HG02798 (cell line): ENCODE data around the gene SH3BGRL2.
A peak's percentile ranks its signal among the peaks of the same experiment; 100 is the strongest.
"Not testable (repeated sequence)": the region's sequence is repeated elsewhere in the genome, so short reads cannot be mapped to it uniquely, and the experiment has no call there.

ENCODE experiments used
- ATAC-seq: cut with Tn5 transposase; IDR thresholded peaks from one replicate; pipeline ENCODE4 v1.9.1; 2021; ENCODE audit warnings: mild to moderate bottlenecking; ENCODE audit not compliant: unreplicated experiment, poor library complexity

The SH3BGRL2 gene

DNA sequence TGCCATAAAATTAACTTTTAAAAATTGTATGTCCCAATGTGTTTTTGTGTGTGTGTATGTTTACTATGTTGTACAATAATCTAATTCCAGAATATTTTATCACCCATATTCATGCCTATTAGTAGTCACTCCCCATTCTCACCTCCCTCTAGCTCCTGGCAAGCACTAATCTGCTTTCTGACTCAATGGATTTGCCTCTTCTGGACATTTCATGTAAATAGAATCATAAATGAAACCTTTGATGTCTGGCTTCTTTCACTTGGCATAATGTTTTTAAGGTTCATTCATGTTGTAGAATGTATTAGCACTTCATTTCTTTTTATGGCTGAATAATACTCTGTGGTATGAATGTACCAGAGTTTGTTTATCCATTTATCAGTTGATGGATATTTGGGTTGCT, 15.4 kb downstream of the SH3BGRL2 start:
- no peak for ATAC-seq

DNA sequence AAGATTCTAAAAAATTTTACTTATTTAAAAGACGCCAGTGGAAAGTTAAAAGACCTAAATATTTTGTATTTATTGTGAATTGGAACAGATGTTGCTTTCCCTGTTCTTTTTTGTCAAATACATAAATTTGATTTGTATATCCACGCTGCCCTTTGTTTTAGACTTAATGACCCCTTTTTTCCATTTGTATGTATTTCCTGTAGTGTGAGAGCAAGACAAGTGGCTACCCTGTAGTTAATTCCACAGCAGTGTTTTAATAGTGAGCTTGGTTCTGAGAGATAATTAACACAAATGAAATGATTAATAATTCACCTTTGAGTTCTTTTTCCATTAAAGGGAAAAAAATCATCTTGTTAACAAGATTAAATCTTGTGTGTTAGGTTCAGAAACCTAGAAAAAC, 16.6 kb downstream of the SH3BGRL2 start:
- no peak for ATAC-seq

DNA sequence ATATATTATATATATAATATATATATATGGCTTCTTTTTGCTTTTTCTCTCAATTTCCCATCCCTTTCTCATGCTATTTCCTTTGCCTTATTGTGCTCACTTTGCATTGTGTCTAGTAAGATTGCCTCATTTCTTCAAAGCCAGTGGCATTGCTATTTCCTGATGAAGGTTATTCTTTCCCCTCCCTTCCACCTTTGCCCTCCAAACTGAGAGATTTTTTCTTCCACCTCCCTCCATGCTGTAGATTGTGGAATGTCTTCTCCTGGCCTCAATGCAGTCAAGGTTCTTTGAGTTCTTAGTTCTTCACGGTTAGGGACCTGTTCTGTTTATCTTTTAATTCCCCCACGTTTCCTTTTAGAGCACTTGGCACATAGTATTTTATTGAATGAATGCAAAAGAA, 17.2 kb downstream of the SH3BGRL2 start:
- ATAC-seq, result no peak

DNA sequence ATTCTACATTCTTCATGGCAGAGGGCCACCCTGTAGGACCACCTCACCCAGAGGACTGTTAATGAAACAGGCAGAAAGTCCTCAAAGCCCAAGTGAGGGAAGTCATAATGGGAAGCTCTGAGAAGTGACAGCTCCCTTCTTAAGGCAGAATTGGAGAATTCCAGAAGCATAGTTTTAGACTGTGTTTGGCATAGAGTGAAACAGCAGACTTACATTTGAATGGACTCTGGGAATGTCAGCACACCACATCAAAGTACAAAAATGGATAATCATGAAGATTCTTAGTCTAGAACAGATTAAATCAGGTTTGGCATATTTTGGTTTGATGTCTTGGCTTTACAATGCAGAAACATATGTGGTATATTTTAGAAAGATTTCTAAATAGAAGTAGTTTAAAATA, 17.9 kb downstream of the SH3BGRL2 start:
- ATAC-seq, result no peak

DNA sequence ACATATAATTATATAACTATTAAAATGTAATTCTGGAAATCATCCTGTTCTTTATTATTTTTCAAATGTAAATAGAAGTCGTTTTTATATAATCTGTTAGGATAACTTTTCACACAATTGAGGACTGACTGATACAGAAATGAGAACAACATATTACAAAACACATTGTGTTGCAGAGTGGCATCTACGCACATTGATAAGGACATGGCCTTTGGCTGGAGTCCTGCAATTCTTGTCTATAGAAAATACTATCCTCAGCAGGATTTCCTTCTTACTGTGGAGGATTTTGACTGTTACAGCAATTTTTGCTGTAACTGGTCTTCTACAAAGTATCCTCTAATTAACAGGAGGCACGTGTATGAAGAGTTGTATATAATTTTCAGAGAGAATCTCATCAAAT, 19.8 kb downstream of the SH3BGRL2 start:
- no peak for ATAC-seq

DNA sequence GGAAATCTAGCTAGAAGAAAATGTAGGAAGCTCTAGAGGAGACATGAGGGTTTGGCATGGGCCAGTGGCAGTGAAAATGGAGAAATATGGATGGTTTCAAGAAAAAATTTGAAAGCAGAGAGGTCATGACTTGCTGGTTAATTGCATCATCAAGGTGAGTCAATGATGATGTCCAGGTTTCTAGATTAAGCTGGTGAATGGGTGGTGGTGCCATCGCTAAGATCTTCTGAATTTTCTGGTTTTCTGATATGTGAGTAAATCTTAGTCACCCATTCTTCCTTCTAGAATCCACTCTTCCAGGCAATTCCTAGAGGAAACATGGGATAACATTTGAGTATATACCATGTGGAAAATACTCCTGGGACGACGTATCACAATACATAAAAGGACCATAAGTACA, 25.0 kb downstream of the SH3BGRL2 start:
- no peak for ATAC-seq

DNA sequence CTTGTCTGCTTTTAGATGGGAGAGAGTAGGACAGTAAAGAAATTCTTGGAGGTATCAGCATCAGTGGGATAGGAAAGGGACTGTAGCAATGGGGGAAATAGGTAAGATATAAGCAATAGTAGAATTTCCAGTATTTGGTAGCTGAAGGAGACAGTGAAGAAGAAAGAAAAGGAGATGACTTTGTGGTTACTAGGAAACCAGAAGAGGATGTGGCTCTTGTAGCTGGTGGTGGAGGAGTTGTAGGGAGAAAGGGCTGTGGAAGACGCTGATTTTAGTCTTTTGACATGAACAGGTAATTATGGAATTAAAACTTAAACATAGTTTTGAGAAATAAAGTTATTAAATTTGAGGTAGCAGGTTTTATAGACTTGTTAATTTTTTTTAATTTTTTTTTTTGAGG, 26.1 kb downstream of the SH3BGRL2 start:
- ATAC-seq, result no peak

DNA sequence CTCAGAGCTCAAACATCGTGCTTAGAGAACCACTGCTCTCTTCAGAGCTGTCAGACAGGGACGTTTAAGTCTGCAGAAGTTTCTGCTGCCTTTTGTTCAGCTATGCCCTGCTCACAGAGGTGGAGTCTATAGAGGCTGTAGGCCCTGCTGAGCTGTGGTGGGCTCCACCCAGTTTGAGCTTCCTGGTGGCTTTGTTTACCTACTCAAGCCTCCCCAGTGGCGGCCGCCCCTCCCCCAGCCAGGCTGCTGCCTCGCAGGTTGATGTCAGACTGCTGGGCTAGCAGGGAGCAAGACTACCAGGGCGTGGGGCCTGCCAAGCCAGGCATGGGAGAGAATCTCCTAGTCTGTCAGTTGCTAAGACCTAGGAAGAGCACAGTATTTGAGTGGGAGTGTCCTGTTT, 32.5 kb downstream of the SH3BGRL2 start:
- not testable (repeated sequence) for ATAC-seq

DNA sequence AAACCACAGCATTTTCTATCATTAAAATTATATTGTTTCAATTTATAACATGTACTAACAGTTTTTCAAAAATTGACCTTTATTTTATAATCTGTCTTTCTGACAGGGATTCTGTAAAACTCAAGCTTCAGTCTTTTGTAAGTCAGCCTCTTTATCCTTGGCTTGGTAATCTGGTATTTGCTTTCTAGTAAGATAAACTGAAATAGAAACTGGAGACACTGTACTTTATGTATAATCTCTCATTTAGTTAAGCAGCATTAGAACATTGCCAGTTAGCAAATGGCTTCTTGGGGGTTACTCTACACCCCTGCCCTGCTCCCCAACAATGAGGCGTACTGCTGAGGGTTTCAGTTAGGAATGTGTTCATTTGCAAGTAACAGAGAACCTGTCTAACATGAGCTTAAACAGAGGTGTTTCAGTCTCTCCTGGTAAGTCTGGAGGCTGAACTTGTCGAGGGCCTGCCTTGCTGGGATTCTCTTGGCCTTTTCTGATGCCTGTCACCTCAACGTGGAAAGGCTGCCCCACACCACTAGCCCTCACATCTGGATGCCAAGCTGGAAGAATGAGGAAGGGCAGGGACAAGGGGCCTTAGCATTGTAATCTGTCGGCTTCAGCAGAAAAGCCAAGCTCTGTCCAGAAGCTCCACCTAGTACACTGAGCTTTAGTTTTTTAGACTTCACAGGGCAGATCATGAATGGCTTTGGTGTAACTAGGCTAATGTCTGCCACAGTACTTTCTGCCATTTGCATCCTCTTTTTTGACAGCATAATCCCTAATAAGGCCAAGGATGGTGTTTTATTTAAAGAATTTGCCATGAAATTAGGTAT, 34.8 kb downstream of the SH3BGRL2 start:
- ATAC-seq, result no peak

DNA sequence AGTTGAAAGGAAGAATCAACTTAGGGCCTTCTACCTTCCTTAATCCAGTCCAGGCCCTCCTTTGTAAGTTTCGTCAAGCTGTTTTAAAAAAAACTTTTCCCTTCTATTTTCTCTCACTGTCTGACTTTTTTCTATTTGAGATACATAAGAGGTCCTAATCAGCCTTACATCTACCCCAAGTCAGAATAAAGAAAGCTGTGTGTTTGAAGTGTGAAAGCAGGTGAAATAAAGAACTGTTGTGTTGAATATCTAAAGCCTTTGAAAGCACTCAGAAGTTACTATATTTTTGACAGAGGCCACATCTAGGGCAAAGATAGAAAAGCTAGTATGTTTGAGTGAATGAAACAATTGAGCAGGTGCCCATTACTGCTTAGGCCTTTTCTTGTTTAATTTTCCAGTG, 35.5 kb downstream of the SH3BGRL2 start:
- ATAC-seq, result no peak

DNA sequence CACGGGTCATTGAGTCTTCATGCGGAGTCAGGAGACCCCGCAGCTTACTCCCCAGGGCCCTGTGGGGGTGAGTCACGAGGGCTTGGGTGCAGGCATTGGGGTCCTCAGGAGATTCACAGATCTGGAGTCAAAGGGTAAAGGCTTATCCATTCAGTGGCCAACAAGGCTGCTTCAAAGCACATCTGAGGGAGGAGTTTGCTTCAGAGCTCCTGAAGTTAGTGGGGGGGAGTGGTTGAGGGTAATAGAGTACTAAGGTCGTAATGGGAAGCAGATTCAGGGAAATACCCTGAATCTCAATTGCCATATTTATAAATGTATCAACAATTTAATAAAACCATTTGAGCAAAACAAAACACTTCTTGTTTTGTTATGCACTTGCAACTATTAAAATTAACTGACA, 37.3 kb downstream of the SH3BGRL2 start:
- ATAC-seq, result no peak

DNA sequence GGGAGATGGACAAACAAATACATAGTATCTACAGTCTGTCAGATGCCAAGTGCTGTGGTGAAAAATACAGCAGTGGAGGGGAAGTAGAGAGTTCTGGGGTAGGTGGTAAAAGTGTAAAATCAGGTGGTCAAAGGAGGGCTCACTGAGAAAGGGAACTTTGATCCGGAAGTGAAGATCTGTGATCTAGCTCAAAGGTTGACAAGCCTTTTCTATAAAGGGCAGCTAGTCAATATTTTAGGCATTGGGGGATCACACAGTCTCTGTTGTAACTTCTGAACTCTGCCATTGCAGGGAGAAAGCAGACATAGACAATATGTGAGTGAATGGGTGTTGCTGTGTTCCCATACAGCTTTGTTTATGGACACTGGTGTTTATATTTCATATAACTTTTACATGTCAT, 38.6 kb downstream of the SH3BGRL2 start:
- ATAC-seq, result no peak

DNA sequence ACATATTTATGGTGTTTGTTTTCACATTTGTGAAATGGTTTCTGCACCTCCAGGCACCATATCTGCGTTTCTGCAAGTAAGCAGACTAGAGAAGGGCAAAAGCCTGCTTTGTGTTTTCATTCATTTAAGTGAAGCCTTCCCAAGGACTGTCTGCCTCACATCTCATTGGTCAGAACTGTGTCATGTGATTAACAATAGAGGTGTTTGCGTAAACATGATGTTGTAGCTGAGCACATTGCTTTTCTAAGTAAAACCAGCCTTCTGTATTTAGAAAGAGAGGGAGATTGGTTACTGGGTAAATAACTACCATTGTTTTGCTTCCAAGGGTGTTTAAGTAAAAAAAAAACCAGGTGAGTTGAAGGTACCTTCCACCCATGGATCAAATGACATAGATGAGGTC, 39.7 kb downstream of the SH3BGRL2 start:
- no peak for ATAC-seq

DNA sequence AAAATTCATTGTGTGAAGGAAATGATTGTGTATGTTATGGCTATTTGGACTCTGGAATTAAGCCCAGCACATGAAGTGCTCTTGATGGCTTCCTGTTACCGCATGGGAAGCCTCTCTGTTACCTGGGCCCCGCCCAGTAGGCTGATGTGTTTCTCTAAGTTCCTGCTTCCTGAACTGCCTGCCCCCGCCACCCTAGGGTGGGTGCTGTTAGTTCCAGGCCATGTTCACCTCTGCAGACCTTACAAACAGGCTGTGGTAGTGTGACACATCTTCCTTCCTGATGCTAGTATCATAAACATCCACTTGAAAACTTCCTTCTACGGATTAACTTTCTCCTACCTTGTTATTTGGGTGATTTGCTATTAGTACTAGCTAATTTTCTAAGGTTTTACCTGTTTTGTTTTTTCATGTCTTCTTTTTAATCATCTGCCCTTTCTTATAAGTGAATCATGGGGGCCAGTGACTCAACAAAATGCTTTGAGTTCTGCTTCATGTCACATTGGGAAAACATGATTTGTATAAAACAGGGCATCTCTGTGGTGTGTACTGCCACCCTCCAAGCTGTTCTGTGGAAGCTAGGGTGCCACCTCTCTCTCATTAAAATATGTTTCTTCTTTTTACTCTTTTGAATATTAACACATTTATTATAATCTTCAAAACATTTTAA, 40.6 kb downstream of the SH3BGRL2 start:
- ATAC-seq, result no peak

DNA sequence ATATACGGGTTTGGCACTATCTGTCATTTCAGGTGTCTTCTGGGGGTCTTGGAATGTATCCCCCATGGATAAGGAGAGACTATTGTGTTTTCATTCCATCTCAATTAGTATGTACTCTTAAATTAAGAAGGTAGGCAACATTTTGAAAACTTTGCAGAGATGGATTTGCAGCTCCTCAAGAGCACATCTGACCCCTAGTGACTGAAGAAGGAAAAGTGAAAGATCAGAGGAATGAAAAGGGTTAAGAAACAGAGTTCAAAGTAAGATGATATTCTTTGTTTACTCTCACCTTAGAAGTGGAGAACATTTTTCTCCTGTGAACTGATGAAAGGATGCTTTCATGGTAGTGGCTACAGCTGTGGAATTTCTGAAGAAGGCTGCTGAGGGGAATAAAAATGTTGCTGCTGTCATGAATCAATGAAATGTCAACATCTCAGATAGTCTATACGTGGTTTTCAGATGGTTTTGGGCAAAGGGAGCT, 41.5 kb downstream of the SH3BGRL2 start:
- peak; percentile 33 for ATAC-seq

DNA sequence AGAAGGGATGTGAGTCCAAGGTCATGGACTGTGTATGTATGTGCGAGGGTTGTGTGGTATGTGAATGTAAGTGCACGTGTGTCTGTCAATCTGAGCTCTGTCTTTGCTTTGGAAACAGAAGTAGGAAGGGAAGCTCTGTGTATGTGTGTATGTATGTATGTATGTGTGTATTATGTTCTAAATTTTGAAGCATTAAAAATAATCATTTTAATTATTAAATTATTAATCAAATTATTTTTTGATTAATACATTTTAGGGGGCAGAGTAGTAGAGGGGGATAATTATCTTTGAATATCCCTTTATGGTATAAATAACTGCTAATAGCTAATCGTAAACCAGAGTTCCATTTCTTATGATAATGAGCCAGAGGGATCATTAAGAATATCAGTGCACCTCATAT, 42.8 kb downstream of the SH3BGRL2 start:
- no peak for ATAC-seq

DNA sequence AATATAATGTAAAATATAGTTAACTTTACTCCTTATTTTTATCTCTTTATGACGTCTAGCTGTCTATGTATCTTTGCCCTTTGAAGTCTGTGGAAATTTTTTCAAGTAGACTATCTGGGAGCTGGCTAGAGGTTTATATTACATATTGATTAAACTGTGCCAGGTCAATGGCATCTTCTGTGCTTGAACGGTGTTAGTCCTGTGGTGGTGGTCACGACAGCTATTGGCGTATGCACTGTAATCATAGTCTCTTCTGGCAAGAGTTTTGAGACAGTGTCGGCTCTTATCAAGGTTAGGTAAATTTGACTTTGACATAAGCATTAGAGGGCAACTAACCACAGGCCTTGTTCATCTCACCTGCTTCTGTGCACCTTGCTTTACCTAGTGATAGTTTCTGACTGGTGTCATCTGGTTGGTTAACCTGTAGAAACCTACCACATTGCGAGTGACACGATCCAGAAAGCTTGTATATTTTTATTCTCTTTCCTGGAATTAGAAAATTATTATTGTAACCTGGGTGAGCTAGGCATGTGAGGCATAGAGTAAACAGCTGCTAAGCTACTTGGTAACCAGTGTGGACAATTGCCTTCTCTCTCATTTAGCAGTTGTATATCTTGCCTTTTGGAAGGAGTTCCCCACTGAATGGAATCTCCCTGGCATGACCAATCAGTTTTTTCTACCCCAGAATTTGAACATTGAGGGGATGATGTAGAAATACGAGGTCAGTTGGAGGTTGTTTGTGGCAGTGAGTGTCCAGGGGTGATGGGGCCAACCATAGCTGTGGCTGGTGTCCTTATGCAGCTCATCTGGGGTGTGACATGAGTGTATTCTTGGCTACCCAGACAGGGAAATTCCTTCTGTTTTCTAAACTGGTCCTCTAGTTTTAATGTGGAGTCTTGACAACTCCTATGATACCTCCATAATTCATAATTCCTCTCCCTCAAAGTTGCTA, 45.9 kb downstream of the SH3BGRL2 start:
- ATAC-seq, result no peak

DNA sequence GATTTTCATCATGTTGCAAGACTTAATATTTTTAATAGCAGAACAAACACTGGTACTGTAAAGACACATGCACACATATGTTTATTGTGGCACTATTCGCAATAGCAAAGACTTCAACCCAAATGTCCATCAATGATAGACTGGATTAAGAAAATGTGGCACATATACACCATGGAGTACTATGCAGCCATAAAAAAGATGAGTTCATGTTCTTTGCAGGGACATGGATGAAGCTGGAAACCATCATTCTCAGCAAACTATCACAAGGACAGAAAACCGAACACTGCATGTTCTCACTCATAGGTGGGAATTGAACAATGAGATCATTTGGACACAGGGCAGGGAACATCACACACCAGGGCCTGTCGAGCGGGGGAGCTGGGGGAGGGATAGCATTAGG, 51.6 kb downstream of the SH3BGRL2 start:
- ATAC-seq, result not testable (repeated sequence)

DNA sequence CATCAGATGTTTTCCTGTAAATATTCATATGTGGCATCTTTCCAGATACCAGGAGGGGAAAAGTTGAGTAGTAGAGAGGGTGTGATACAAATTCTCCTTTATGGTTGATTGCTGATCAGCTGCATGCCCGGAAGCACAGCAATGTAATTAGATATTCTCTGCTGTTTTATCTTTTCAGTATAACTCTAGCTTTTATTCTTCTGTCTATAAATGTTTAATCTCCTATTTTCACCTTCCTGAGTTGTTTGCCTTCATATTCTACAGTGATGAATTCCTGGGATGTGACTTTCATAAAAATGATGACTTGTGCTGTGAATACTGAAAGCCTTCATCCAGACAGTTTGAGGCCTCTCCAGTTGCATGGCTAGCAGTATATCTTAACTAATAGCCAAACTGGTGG, 53.7 kb downstream of the SH3BGRL2 start:
- no peak for ATAC-seq

DNA sequence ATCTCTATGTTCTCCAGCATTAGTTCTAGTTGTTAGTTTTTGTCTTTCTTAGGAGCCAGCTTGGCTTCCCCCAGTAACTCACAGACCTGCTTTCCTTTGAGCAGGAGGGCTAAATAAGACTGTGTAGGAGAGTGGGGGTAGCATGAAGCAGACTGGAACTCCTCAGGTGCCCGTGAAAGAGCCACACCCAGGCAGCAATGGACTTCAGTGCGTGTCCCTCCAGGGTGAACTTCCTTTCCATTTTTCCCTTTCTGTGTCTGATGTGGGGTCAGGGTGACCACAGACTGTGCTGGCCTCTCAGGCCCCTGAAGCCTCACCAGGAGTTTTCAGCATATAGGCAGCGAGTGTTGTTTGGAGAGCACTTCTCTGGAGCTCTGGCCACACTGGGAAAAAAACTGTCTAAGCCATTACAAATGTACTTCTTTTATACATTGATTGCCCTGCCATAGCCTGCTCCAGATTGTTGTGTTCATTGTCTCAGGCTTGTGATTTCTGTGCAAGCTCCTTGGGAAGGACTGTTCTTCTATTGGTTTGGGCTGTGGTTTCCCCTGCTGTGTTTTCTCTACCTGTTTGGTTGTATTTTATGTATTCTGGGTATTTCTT, 55.7 kb downstream of the SH3BGRL2 start:
- ATAC-seq, result no peak
